Left ventricle myocardium superior (tissue), 1 donor: ENCODE data around the gene PHAF1. TPM values are rescaled to one million over a fixed set of nuclear protein-coding genes. Genes with fewer than 3 reads are reported as not detected.

Experiments
- ATAC-seq: fragments of 200-7000 bp; cut with Tn5 transposase; one replicate; pipeline ENCODE4 v1.9.1; 2020; ENCODE audit warnings: mild to moderate bottlenecking, moderate library complexity
- DNase-seq: peaks from one replicate; pipeline ENCODE4 v3.0.0-alpha.2; 2020
- intact Hi-C: fragments of 100-400 bp; cut with micrococcal nuclease; formaldehyde crosslinking; loops from one replicate; pipeline ENCODE4 v1.11.0; 2022
- total RNA-seq: library from RNA; stranded (reverse); fragmentation: NEBNext Ultra II Directional; extraction: Animal tissue kit (Norgen Biotek cat#: 25700); gene quantifications from one replicate; pipeline ENCODE4 v1.2.1, GENCODE V29; 2021
- donor health status: DM: no; HTN: yes; CAD: no; lungs with severe emphysema.

Gene PHAF1
- total RNA-seq, 1 donor from 2014 or later = 10.7 TPM

- ATAC-seq (no peak), DNase-seq (no peak)
- intact Hi-C loops = no loop called here
Measured at GRCh38 chr16:67141391-67141790, 31.6 kb downstream of the PHAF1 start.

- intact Hi-C loops = no loop called here
- ATAC-seq (no peak), DNase-seq (no peak)
Measured at GRCh38 chr16:67142342-67142741, 32.6 kb downstream of the PHAF1 start.

GRCh38 chr16:67144943-67145342 is 35.2 kb downstream of the PHAF1 start:
- no peak for DNase-seq
- intact Hi-C loops = no loop called here
- no peak for ATAC-seq

GRCh38 chr16:67145746-67146145 is 36.0 kb downstream of the PHAF1 start:
- DNase-seq (no peak), ATAC-seq (no peak)
- intact Hi-C loops = no loop called here

GRCh38 chr16:67146523-67147357 is 37.0 kb downstream of the PHAF1 start:
- DNase-seq (no peak), ATAC-seq (no peak)
- intact Hi-C loops = no loop called here

DNA sequence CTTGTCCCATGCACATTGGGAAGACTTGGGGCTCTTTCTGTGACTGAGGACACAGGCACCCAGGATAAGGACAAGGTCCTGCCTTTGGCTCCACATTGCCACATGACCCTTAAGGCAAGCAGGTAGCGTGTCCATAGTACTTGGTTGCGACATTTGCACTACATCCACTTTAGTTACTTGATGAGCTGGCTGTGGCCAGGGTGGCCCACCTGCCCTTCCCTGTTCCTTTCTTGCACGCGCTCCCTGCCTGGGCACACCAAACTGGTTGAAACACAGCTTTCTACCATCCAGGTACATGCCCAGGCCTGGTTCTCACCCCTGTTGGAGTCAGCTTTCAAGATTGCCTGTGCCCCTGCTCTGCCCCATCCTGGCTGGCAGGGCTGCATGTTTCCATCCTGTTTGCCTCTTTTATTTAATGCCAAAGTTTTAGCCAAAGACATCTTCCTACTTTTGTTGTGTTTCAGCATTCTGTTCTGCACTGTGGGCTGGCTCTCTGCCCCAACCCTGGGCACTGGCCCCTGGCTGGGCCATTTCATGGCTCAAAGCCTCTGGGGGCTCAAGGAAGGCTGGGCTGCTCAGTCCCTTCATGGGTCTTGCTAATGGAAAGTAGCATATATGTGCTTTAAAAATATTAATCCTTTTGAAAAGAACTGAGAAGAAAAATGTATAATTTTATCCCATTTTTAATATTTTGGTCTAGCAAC is 37.8 kb downstream of the PHAF1 start:
- DNase-seq = no peak
- intact Hi-C loops = no loop called here
- ATAC-seq = no peak

- DNase-seq (no peak), ATAC-seq (no peak)
- intact Hi-C loops = no loop called here
Measured at GRCh38 chr16:67148221-67148620, 38.5 kb downstream of the PHAF1 start.

GRCh38 chr16:67148656-67149275 is 39.0 kb downstream of the PHAF1 start:
- ATAC-seq = no peak
- no peak for DNase-seq
- intact Hi-C loops = no loop called here

DNA sequence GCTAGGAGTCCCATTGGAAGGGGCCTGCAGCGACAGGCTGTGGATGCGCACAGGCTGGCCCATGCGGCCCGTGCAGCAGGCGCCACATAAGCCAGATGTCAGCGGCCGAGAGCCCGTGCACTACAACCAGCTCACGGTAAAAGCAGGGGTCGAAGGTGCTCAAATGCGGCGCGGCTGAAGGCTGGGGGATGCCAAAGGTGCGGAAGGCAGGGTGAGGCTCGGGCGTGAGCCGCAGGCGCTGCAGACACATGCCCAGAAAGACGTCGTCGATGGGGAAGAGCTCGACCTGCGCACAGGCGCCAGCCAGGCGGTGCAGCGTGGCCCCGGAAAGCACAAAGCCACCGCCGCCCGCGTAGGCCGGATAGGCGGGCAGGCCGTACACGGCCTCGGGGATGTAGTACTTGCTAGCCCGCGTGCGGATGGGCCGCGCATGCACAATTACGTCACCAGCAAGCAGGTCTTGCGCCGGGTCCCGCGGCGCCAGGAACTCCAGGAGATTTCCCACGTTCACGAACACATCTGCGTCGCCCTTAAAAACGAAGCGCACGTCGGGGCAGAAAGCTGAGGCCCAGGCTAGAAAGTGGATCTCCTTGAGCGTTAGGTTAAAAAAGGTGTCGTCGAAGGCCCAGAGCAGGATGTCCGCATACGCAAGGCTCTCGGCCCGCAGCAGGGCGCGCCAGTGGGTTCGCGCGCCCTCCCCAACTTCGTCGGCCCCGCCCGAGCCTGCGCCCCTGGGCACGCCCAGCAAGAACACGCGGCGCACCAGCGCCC is 39.7 kb downstream of the PHAF1 start:
- ATAC-seq = no peak
- DNase-seq = no peak
- intact Hi-C loops = no loop called here

GRCh38 chr16:67150047-67150832 is 40.5 kb downstream of the PHAF1 start:
- DNase-seq (peak; percentile 74), ATAC-seq (peak; percentile 66)
- intact Hi-C loops = no loop called here

- DNase-seq (peak; percentile 89), ATAC-seq (peak; percentile 84)
- intact Hi-C loops = no loop called here
Measured at GRCh38 chr16:67150833-67151396, 41.2 kb downstream of the PHAF1 start, which contains the start of gene B3GNT9. B3GNT9 (minus strand) TSS chr16:67150998; CDS start chr16:67150485, 513 bp downstream.

- ATAC-seq (no peak), DNase-seq (no peak)
- intact Hi-C loops = no loop called here
Measured at GRCh38 chr16:67151431-67152097, 41.8 kb downstream of the PHAF1 start.

- intact Hi-C loops = loop anchor here (5.0 kb wide), 1 partner anchor 177 kb away; no protein-coding TSS in a partner anchor
- DNase-seq (no peak), ATAC-seq (no peak)
Measured at GRCh38 chr16:67154578-67155294, 45.0 kb downstream of the PHAF1 start.

DNA sequence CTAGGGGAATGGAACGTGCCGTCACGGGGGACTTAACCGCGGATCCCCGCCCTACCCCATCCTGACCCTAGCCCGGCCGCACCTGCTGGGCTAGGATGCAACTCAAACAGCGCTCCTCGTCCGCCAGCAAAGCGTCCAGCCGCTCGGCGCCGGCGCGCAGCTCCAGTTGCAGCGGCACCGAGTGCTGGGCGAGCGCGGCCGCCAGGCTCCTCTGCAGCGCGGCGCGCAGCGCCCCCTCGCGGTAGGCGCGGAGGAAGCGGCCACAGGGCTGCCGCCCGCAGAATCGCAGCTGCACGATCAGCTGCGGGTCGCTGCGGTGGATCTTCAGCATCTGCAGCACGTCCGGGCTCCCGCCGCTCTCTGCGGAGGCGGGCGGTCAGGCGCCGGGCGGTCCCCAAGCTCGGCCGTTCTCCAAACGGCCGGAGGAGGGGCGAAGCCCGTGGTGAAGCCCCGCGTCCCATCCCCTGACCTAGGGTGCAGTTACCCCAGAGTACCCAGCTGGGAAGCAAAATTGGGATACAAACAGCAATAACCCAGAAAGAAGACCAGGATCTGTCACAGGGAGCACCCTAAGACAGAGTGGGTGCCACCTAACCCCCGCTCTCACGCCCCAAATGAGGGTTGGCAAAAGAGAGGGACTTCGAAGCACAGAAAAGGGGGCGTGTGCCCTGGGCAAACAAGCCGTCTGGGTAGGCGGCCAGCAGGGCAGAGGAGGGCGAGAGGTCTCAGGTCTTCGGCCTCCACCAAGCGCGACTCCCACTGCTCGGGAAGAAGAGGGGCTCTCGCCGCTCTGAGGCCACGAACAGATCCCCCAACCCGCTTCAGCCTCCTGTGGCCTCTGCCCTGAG is 45.8 kb downstream of the PHAF1 start:
- DNase-seq (peak; percentile 90), ATAC-seq (peak; percentile 61)
- intact Hi-C loops = loop anchor here (5.0 kb wide), 1 partner anchor 178 kb away; no protein-coding TSS in a partner anchor

GRCh38 chr16:67156143-67156844 is 46.6 kb downstream of the PHAF1 start:
- ATAC-seq (no peak), DNase-seq (no peak)
- intact Hi-C loops = loop anchor here (5.0 kb wide), 1 partner anchor 179 kb away; no protein-coding TSS in a partner anchor
